NB4 (cell line): ENCODE data around the gene CTNNA3.

Source experiments
- POLR2A ChIP-seq: IDR thresholded peaks from 2 replicates; pipeline ENCODE4 v1.6.1; 2011; ENCODE audit warnings: mild to moderate bottlenecking; ENCODE audit not compliant: insufficient read length; ENCODE audit errors: extremely low read depth
- TF ChIP-seq, protein P1 (sequence below): IDR thresholded peaks from one replicate; pipeline ENCODE4 v1.5.1; 2012; ENCODE audit warnings: low read depth, low read length

DNA sequence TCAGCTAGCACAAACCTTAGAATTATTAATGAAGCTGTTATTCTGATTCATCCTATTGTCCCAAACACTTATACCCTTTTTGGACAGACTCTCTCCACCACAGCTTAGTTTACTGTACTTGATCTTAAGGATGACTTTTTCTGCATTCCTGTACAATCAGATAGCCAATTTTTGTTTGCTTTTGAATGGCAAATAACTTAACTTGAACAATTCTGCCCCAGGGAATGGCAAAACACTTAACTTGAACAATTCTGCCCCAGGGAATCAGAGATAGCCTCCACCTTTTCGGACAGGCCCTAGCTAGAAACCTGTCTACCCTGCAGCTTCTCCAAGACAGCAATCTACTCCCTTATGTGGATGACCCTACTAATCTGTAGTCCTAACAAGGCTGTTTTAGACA lies 1438.2 kb downstream of the CTNNA3 start:
- TF ChIP-seq, protein P1, sequence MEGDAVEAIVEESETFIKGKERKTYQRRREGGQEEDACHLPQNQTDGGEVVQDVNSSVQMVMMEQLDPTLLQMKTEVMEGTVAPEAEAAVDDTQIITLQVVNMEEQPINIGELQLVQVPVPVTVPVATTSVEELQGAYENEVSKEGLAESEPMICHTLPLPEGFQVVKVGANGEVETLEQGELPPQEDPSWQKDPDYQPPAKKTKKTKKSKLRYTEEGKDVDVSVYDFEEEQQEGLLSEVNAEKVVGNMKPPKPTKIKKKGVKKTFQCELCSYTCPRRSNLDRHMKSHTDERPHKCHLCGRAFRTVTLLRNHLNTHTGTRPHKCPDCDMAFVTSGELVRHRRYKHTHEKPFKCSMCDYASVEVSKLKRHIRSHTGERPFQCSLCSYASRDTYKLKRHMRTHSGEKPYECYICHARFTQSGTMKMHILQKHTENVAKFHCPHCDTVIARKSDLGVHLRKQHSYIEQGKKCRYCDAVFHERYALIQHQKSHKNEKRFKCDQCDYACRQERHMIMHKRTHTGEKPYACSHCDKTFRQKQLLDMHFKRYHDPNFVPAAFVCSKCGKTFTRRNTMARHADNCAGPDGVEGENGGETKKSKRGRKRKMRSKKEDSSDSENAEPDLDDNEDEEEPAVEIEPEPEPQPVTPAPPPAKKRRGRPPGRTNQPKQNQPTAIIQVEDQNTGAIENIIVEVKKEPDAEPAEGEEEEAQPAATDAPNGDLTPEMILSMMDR = no peak
- TF ChIP-seq POLR2A = no peak
